ENCODE results near the gene LAMTOR4. TPM values are rescaled to one million over a fixed set of nuclear protein-coding genes. Genes with fewer than 3 reads are reported as not detected.

Gene LAMTOR4
- total RNA-seq, 4 donors from 2014 or later = 183 to 194 (median 184) TPM

Other genes with a start within 250 kb of the LAMTOR4 start
- gene TRIM4, start 229.4 kb upstream of the LAMTOR4 start, total RNA-seq = 10 to 100 TPM; 28.8 to 45.2 (median 35.1) TPM
- gene GJC3, start 219.3 kb upstream of the LAMTOR4 start, total RNA-seq = under 1 TPM in 2 of 4 donors, not detected in 2; 0.63 to 0.74 TPM
- 100 to 1,000 TPM in 1 of 4 donors, 10 to 100 TPM in 3; 70.9 to 155 (median 92.1) TPM for gene AZGP1, start 172.9 kb upstream of the LAMTOR4 start, total RNA-seq
- gene ZKSCAN1, start 133.3 kb upstream of the LAMTOR4 start, total RNA-seq = 10 to 100 TPM; 21.5 to 34.5 (median 28.0) TPM
- gene ZSCAN21, start 99.1 kb upstream of the LAMTOR4 start, total RNA-seq = 10 to 100 TPM; 11.4 to 14.7 (median 12.4) TPM
- gene ZNF3, start 67.2 kb upstream of the LAMTOR4 start, total RNA-seq = 10 to 100 TPM; 14.5 to 25.4 (median 17.9) TPM
- 10 to 100 TPM; 41.6 to 69.0 (median 50.0) TPM for gene COPS6, start 59.9 kb upstream of the LAMTOR4 start, total RNA-seq
- gene MCM7, start 47.5 kb upstream of the LAMTOR4 start, total RNA-seq = 10 to 100 TPM; 17.6 to 42.7 (median 28.7) TPM
- gene AP4M1, start 47.3 kb upstream of the LAMTOR4 start, total RNA-seq = 10 to 100 TPM in 2 of 4 donors, 1 to 10 TPM in 2; 7.2 to 20.6 (median 9.8) TPM
- 10 to 100 TPM; 21.0 to 37.5 (median 30.3) TPM for gene TAF6, start 29.6 kb upstream of the LAMTOR4 start, total RNA-seq
- 10 to 100 TPM in 2 of 4 donors, 1 to 10 TPM in 2; 5.8 to 18.6 (median 9.6) TPM for gene CNPY4, start 29.3 kb upstream of the LAMTOR4 start, total RNA-seq
- gene MBLAC1, start 22.0 kb upstream of the LAMTOR4 start, total RNA-seq = 1 to 10 TPM; 1.3 to 2.9 (median 1.7) TPM
- 10 to 100 TPM in 2 of 4 donors, 1 to 10 TPM in 2; 5.7 to 13.2 (median 10.6) TPM for gene TRAPPC14, start 9.8 kb downstream of the LAMTOR4 start, total RNA-seq
- 1 to 10 TPM in 2 of 4 donors, under 1 TPM in 2; 0.75 to 2.2 (median 1.1) TPM for gene GAL3ST4, start 19.7 kb downstream of the LAMTOR4 start, total RNA-seq
- gene GPC2, start 28.5 kb downstream of the LAMTOR4 start, total RNA-seq = under 1 TPM in 1 of 4 donors, not detected in 3; 0.48 TPM
- gene STAG3, start 29.0 kb downstream of the LAMTOR4 start, total RNA-seq = 1 to 10 TPM in 1 of 4 donors, under 1 TPM in 3; 0.28 to 1.7 (median 0.85) TPM
- gene PVRIG, start 71.0 kb downstream of the LAMTOR4 start, total RNA-seq = 1 to 10 TPM in 2 of 4 donors, under 1 TPM in 1, not detected in 1; 0.74 to 2.2 (median 1.1) TPM
- gene SPDYE3, start 158.8 kb downstream of the LAMTOR4 start, total RNA-seq = not detected
- 10 to 100 TPM; 25.0 to 83.5 (median 36.9) TPM for gene PILRB, start 209.2 kb downstream of the LAMTOR4 start, total RNA-seq
- 10 to 100 TPM in 2 of 4 donors, 1 to 10 TPM in 2; 8.6 to 36.9 (median 13.4) TPM for gene PILRA, start 224.6 kb downstream of the LAMTOR4 start, total RNA-seq